HTR-8/SVneo (cell line): ENCODE results near the gene COQ8B.

Experiments
- DNase-seq: peaks from one replicate; pipeline ENCODE4 v3.0.0; 2011; ENCODE audit warnings: low spot score, mixed read lengths; ENCODE audit not compliant: insufficient read length
- FAIRE-seq: peaks from 2 replicates; lab custom pipeline; 2011; peaks lifted over from hg19 to GRCh38; lab: Jason Lieb, UNC

Gene COQ8B

GRCh38 chr19:40642757-40643305, 73.9 kb downstream of the COQ8B start:
- FAIRE-seq (no peak), DNase-seq (no peak)

- FAIRE-seq (no peak), DNase-seq (no peak)
Measured at GRCh38 chr19:40642051-40642706, 74.5 kb downstream of the COQ8B start.
